ENCODE data around the gene BEAN1. TPM values are rescaled to one million over a fixed set of nuclear protein-coding genes. Genes with fewer than 3 reads are reported as not detected.

The BEAN1 gene
- total and polyA plus RNA-seq, 7 donors: 0.35 to 0.41 TPM; not detected in 5

DNA sequence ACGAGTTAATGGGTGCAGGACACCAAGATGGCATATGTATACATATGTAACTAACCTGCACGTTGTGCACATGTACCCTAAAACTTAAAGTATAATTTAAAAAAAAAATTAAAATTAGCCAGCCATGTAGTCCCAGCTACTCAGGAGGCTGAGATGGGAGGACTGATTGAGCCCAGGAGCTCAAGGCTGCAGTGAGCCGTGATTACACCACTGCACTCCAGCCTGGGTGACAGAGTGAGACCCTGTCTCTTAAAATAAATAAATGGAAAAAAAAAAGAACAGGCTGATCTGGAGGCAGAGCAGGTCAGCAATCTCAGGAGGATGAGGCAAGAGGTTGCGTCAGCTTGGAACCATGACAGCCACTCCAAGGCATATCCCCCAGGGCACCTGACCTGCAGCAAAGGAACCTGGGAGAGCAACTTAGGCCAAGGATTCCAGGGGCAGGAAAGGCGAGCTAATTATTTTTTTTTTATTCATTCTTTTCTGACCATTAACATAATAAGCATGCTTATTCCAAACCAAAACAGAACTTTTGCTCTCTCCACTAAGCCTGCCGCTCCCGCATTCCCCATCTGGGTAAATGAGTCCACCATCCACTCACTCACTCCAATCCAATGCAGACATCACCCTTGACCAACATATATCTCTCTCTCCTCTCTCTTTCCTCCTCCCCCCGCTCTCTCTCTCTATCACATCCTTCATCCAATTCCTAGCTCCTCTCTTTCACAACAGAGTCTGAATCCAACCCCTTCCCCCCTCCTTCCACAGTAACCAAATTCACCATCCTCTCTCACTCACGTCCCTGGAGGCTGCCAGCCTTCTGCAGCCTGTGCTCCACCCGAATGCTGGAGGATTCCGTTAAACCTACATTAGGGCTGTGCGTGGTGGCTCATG lies 75.2 kb downstream of the BEAN1 start:
- Histone ChIP-seq H3K27ac (peak overlapping the region; percentile 0 to 45 (median 23)), H3K9me3 (no peaks in the 10 kb centered on the region), H3K36me3 (peaks cover 0 to 3% (median 2%) of the 10 kb centered on the region in 4 donors), H3K27me3 (no peaks in the 10 kb centered on the region), H3K4me1 (peaks cover 0 to 18% (median 4%) of the 10 kb centered on the region in 4 donors), H3K4me3 (no peak overlapping the region)
- TF ChIP-seq POLR2AphosphoS5 (IDR thresholded peaks at IDR 0.05): peak in 3 of 4 donors; percentile 9 to 33 (median 26)
- TF ChIP-seq POLR2A (IDR thresholded peaks at IDR 0.05): no peak
- WGBS, 2 donors: 91% methylated on average over 12 of the region's 12 CpGs
- intact Hi-C loops (cut with DNase I): no loop called here
- peak; percentile 88 for DNase-seq

DNA sequence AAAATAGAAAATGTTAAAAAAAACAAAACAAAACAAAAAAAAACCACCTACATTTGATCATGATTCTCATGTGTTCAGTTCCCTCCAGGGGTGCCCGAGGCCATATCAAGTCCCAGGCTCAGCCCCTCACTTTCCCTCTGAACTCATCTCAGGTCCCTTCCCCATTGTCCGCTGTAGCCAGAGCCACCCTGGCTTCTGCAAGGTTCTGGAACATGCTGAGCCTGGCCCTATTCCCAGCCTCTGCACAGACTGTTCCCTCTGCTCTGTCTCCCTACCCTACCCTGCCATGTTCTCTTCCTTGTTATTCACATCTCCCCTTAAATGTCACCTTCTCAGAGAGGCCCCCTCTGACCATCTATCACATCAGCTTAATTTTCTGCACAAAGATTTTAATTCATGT lies 75.9 kb downstream of the BEAN1 start:
- 89 to 93% methylated on average over 2 of the region's 2 CpGs for WGBS, 2 donors
- intact Hi-C loops (cut with DNase I): no loop called here
- peak; percentile 65 for DNase-seq
- Histone ChIP-seq H3K27ac (peak overlapping the region in 3 of 4 donors; percentile 6 to 45 (median 40)), H3K4me3 (no peak overlapping the region), H3K4me1 (peaks cover 0 to 18% (median 4%) of the 10 kb centered on the region in 4 donors), H3K27me3 (no peaks in the 10 kb centered on the region), H3K36me3 (peaks cover 0 to 11% (median 3%) of the 10 kb centered on the region in 4 donors), H3K9me3 (no peaks in the 10 kb centered on the region)
- TF ChIP-seq EP300 (IDR thresholded peaks at IDR 0.05) (no peak), POLR2AphosphoS5 (IDR thresholded peaks at IDR 0.05) (no peak), POLR2A (IDR thresholded peaks at IDR 0.05) (no peak)
- TF ChIP-seq, protein P1, sequence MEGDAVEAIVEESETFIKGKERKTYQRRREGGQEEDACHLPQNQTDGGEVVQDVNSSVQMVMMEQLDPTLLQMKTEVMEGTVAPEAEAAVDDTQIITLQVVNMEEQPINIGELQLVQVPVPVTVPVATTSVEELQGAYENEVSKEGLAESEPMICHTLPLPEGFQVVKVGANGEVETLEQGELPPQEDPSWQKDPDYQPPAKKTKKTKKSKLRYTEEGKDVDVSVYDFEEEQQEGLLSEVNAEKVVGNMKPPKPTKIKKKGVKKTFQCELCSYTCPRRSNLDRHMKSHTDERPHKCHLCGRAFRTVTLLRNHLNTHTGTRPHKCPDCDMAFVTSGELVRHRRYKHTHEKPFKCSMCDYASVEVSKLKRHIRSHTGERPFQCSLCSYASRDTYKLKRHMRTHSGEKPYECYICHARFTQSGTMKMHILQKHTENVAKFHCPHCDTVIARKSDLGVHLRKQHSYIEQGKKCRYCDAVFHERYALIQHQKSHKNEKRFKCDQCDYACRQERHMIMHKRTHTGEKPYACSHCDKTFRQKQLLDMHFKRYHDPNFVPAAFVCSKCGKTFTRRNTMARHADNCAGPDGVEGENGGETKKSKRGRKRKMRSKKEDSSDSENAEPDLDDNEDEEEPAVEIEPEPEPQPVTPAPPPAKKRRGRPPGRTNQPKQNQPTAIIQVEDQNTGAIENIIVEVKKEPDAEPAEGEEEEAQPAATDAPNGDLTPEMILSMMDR (IDR thresholded peaks at IDR 0.05): no peak

DNA sequence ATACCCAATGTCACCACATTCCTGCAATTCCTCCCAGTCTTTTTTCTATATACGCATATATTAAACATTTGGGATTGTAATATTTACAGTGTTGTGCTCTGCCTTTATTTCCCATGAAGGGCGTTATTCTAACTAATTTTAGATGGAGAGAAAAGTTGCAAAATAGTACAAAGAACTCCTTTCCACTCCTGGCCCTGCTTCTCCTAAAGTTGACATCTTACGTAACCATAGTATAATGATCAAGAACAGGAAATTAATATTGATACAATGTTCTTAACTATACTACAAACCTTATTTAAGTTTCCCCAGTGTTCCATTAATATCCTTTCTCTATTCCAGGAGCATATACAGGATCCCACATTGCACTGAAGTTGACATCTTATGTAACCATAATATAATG lies 76.5 kb downstream of the BEAN1 start:
- TF ChIP-seq EP300 (IDR thresholded peaks at IDR 0.05): no peak
- TF ChIP-seq POLR2A (IDR thresholded peaks at IDR 0.05): no peak
- no peak for TF ChIP-seq POLR2AphosphoS5 (IDR thresholded peaks at IDR 0.05)
- TF ChIP-seq, protein P1 (IDR thresholded peaks at IDR 0.05): no peak
- H3K9me3 ChIP-seq: no peaks in the 10 kb centered on the region
- no peak for DNase-seq
- 87 to 92% methylated on average over 3 of the region's 3 CpGs for WGBS, 2 donors
- H3K4me1 ChIP-seq: peaks cover 0 to 18% (median 4%) of the 10 kb centered on the region in 4 donors
- H3K27ac ChIP-seq: peak overlapping the region in 1 of 4 donors; percentile 40
- intact Hi-C loops (cut with DNase I): no loop called here
- H3K27me3 ChIP-seq: no peaks in the 10 kb centered on the region
- H3K4me3 ChIP-seq: no peak overlapping the region
- H3K36me3 ChIP-seq: peaks cover 0 to 13% (median 3%) of the 10 kb centered on the region in 4 donors

DNA sequence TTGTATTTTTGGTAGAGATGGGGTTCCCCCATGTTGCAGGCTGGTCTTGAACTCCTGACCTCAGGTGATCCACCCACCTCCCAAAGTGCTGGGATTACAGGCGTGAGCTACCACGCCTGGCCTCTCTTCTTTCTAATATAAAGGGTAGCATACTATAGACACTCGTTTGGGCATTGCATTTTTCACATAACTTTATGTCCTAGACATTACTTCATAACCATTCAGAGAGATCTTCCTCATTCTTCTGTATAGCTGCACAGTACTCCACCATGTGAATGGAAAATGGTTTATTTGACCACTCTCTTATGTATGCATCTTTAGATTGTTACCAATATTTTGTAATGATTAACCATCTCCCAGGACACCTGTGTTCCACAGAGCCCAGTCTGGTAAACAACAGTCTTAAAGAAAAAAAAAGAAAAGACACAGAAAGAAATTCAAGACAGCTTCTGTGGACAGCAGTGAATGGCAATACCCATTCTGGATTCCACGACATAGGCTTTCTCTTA lies 80.7 kb downstream of the BEAN1 start:
- DNase-seq: peak; percentile 45

More for the DNA sequence above, 80.7 kb downstream of the BEAN1 start:
- no peak for TF ChIP-seq EP300 (IDR thresholded peaks at IDR 0.05)
- TF ChIP-seq, protein P1 (IDR thresholded peaks at IDR 0.05): no peak
- TF ChIP-seq POLR2AphosphoS5 (IDR thresholded peaks at IDR 0.05): no peak
- no peak for TF ChIP-seq POLR2A (IDR thresholded peaks at IDR 0.05)
- peaks cover 0 to 31% (median 25%) of the 10 kb centered on the region in 4 donors for H3K4me1 ChIP-seq
- no peaks in the 10 kb centered on the region for H3K9me3 ChIP-seq
- no peaks in the 10 kb centered on the region for H3K27me3 ChIP-seq
- intact Hi-C loops (cut with DNase I): no loop called here
- H3K4me3 ChIP-seq: no peak overlapping the region
- WGBS, 2 donors: 63 to 80% methylated on average over 4 of the region's 4 CpGs
- no peak overlapping the region for H3K27ac ChIP-seq
- H3K36me3 ChIP-seq: peaks cover 0 to 43% (median 11%) of the 10 kb centered on the region in 4 donors
